ENCODE measurements around the gene TMEM47. TPM values are rescaled to one million over a fixed set of nuclear protein-coding genes. Genes with fewer than 3 reads are reported as not detected.

Gene TMEM47
- total and polyA plus RNA-seq, 3 donors from 2014 or later: 6.6 to 12.7 (median 11.3) TPM

DNA sequence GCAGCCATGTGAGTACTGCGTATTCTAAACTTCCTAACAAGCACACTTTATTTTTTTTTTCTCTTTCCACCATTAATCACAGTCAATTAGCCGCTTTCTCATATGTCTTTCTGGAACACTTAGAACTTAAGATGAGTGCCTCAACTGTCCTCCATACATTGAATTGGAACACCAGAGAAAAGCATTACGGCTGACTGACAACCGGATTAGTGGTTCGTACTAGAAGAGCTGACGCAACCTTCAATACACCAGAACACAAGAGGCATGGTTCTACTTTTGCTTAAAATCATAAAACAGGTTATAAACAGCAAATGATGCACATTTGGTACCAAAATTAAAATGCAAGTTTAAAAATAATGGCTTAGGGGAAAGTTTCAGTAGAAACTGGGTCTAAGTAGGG, 3.3 kb downstream of the TMEM47 start:
- Histone ChIP-seq H3K27ac (peak overlapping the region in 1 of 2 donors; percentile 56), H3K4me3 (no peak overlapping the region), H3K27me3 (no peaks in the 10 kb centered on the region), H3K4me1 (no peaks in the 10 kb centered on the region), H3K36me3 (ENCODE audit: low read depth, missing control alignments) (no peaks in the 10 kb centered on the region), H3K9me3 (no peaks in the 10 kb centered on the region)
- intact Hi-C loops (cut with DNase I; ENCODE audit: low total_unique reads): no loop called here
- WGBS, 2 donors: 53 to 54% methylated on average over 6 of the region's 6 CpGs
- TF ChIP-seq, protein P1, sequence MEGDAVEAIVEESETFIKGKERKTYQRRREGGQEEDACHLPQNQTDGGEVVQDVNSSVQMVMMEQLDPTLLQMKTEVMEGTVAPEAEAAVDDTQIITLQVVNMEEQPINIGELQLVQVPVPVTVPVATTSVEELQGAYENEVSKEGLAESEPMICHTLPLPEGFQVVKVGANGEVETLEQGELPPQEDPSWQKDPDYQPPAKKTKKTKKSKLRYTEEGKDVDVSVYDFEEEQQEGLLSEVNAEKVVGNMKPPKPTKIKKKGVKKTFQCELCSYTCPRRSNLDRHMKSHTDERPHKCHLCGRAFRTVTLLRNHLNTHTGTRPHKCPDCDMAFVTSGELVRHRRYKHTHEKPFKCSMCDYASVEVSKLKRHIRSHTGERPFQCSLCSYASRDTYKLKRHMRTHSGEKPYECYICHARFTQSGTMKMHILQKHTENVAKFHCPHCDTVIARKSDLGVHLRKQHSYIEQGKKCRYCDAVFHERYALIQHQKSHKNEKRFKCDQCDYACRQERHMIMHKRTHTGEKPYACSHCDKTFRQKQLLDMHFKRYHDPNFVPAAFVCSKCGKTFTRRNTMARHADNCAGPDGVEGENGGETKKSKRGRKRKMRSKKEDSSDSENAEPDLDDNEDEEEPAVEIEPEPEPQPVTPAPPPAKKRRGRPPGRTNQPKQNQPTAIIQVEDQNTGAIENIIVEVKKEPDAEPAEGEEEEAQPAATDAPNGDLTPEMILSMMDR (IDR thresholded peaks at IDR 0.05): no peak
- TF ChIP-seq POLR2A (IDR thresholded peaks at IDR 0.05): no peak
- no peak for DNase-seq

DNA sequence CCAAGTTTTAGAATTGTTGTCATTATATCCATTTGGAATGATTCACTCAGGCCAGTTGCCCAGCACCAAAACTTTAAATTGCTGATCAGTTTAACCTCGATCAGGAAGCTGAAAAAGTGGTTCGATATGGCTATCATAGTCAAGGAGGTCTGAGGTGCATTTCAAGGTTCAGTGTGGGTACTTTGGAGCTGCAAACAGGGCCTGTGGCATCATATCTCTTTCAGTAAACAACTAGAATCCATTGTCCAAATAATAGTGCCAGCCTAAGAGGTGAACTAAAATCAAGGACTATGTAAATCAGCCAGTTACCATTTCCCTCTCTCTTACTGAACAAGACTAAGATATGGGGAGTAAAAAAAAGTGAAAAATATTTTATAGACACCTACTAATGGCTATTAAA, 14.2 kb downstream of the TMEM47 start:
- 79 to 89% methylated on average over 2 of the region's 2 CpGs for WGBS, 2 donors
- intact Hi-C loops (cut with DNase I; ENCODE audit: low total_unique reads): no loop called here
- no peaks in the 10 kb centered on the region for H3K9me3 ChIP-seq
- no peaks in the 10 kb centered on the region for H3K36me3 ChIP-seq (ENCODE audit: low read depth, missing control alignments)
- H3K4me3 ChIP-seq: no peak overlapping the region
- no peak for DNase-seq
- TF ChIP-seq, protein P1 (IDR thresholded peaks at IDR 0.05): no peak
- no peak for TF ChIP-seq POLR2A (IDR thresholded peaks at IDR 0.05)
- H3K27me3 ChIP-seq: no peaks in the 10 kb centered on the region
- H3K4me1 ChIP-seq: no peaks in the 10 kb centered on the region
- H3K27ac ChIP-seq: no peak overlapping the region

DNA sequence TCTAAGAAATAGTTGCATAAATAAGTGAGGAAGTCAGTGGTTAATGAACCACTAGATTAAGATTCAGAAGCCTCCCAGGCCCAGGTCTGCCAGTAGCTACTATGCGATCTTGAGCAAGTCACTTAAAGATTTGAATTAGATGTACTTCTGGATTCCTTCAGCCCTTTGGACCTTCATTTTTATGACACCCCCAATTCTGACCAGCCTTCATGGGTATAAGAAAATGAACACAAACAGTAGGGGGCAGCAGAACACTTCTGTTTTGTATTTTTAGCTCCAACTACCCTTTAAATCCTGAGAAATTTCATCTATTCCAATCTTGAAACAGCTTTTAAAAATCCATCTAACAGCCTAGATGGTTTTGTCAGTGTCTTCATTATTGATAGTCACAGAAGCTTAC, 19.0 kb downstream of the TMEM47 start:
- H3K36me3 ChIP-seq (ENCODE audit: low read depth, missing control alignments): no peaks in the 10 kb centered on the region
- intact Hi-C loops (cut with DNase I; ENCODE audit: low total_unique reads): no loop called here
- 17 to 70% methylated on average over 1 of the region's 1 CpG for WGBS, 2 donors
- no peak for DNase-seq
- no peak overlapping the region for H3K27ac ChIP-seq
- TF ChIP-seq POLR2A (IDR thresholded peaks at IDR 0.05): no peak
- TF ChIP-seq, protein P1 (IDR thresholded peaks at IDR 0.05): no peak
- no peaks in the 10 kb centered on the region for H3K9me3 ChIP-seq
- no peaks in the 10 kb centered on the region for H3K4me1 ChIP-seq
- H3K27me3 ChIP-seq: no peaks in the 10 kb centered on the region
- H3K4me3 ChIP-seq: no peak overlapping the region

DNA sequence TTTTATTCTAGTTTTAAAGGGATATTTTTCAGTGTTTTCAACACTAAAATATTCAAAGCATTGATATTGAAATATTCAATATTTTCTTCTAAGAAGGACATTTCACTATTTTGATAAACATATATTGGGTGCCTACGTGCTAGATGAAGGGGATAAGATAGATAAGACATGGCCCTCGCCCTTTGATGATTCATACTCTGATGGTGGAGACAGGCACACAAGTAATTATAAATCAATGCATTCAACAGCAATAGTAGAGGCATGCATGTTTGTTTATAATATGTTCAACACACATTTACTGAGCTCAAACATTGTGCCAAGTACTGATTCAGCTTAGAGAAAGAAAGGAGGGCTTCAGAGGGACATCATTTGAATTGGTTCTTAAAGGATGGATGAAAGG, 22.7 kb downstream of the TMEM47 start:
- no peak overlapping the region for H3K27ac ChIP-seq
- DNase-seq: no peak
- intact Hi-C loops (cut with DNase I; ENCODE audit: low total_unique reads): no loop called here

DNA sequence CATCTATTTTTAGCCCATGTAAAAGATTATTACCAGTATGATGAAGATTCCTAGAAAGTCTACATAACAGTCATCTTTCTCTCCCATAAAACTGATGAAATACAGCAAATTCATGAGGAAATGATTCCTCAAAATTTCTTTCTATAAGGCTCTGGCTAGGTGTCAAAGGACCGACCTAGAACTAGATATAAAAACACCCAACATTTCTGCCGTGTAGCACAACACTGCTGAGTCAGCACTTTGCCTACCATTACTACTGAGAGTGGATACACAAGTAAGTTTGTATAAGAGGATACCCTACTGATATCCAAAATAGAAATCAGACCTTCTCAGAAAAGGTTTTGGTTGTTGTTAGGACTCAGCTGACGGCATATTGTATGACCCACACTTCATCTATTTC, 24.7 kb downstream of the TMEM47 start:
- DNase-seq: no peak
- intact Hi-C loops (cut with DNase I; ENCODE audit: low total_unique reads): no loop called here
- TF ChIP-seq, protein P1 (IDR thresholded peaks at IDR 0.05): no peak
- TF ChIP-seq POLR2A (IDR thresholded peaks at IDR 0.05): no peak
- Histone ChIP-seq H3K4me1 (no peaks in the 10 kb centered on the region), H3K27ac (no peak overlapping the region), H3K27me3 (no peaks in the 10 kb centered on the region), H3K4me3 (no peak overlapping the region), H3K36me3 (ENCODE audit: low read depth, missing control alignments) (no peaks in the 10 kb centered on the region), H3K9me3 (no peaks in the 10 kb centered on the region)
- WGBS, 2 donors: 77% methylated on average over 2 to 3 of the region's 3 CpGs

More for the DNA sequence above, 22.7 kb downstream of the TMEM47 start:
- H3K4me1 ChIP-seq: no peaks in the 10 kb centered on the region
- no peaks in the 10 kb centered on the region for H3K36me3 ChIP-seq (ENCODE audit: low read depth, missing control alignments)
- TF ChIP-seq POLR2A (IDR thresholded peaks at IDR 0.05): no peak
- TF ChIP-seq, protein P1 (IDR thresholded peaks at IDR 0.05): no peak
- no peak overlapping the region for H3K4me3 ChIP-seq
- H3K9me3 ChIP-seq: no peaks in the 10 kb centered on the region
- H3K27me3 ChIP-seq: no peaks in the 10 kb centered on the region
- WGBS, 2 donors: 47 to 90% methylated on average over 2 of the region's 2 CpGs
